HepG2 (cell line): ENCODE measurements around the gene LASP1. TPM values are rescaled to one million over a fixed set of nuclear protein-coding genes. Genes with fewer than 3 reads are reported as not detected.

Experiments used
- ATAC-seq: fragments of 200-7000 bp; cut with Tn5 transposase; 3 replicates; pipeline ENCODE4 v1.9.1; 2020; ENCODE audit warnings: mild to moderate bottlenecking, moderate library complexity
- BruUV-seq: library from RNA; stranded (reverse); fragments of 400-500 nt; replicated peaks from 2 replicates; lab custom pipeline; 2021; lab: Mats Ljungman, UMichigan
- CTCF ChIA-PET: fragments of 300-600 bp; formaldehyde crosslinking; extraction: SDS; loops from one replicate; lab custom pipeline; 2021; ENCODE audit warnings: low total read pairs, inconsistent platforms, low intra/inter-chr PET ratio; lab: Yijun Ruan, JAX
- POLR2A ChIA-PET: fragments of 350-600 bp; sonication (Branson Sonifier 250); formaldehyde crosslinking; loops from one replicate; lab custom pipeline; 2020; ENCODE audit warnings: antibody characterized with exemption, inconsistent platforms; lab: Yijun Ruan, JAX
- DNase-seq: peaks from one replicate; pipeline ENCODE4 v3.0.0-alpha.2; 2015; ENCODE audit warnings: low spot score
- FAIRE-seq: peaks from 3 replicates; lab custom pipeline; 2011; peaks lifted over from hg19 to GRCh38; lab: Jason Lieb, UNC
- H2AFZ ChIP-seq: one replicate; pipeline ENCODE4 v1.6.1; 2011; ENCODE audit warnings: low read length, inconsistent platforms
- H3K27ac ChIP-seq: fragments of 300-600 bp; 3 replicates; pipeline ENCODE4 v1.8.0; 2011; ENCODE audit warnings: mixed run types, mild to moderate bottlenecking, mixed read lengths, low read length, inconsistent platforms; ENCODE audit not compliant: insufficient read depth; ENCODE audit errors: extremely low read length
- H3K27me3 ChIP-seq, 2 experiments: fragments of 200-600 bp in 1 of 2; 2 replicates in 1 of 2; 3 replicates in 1 of 2; pipeline versions ENCODE4 v1.6.0 to v1.8.0; 2011; ENCODE audit warnings: low read length in 2 of 2, mild to moderate bottlenecking in 2 of 2, moderate library complexity in 2 of 2, inconsistent platforms in 1 of 2; ENCODE audit not compliant: insufficient read depth in 2 of 2, control insufficient read depth in 1 of 2
- H3K36me3 ChIP-seq, 2 experiments: fragments of 200-600 bp in 1 of 2; replicated peaks in 1 of 2; 2 replicates in 1 of 2; 3 replicates in 1 of 2; pipeline versions ENCODE4 v1.5.1 to v1.8.0; 2011; ENCODE audit warnings: low read length in 2 of 2, inconsistent platforms in 1 of 2; ENCODE audit not compliant: insufficient read depth in 2 of 2, control insufficient read depth in 1 of 2
- H3K4me1 ChIP-seq: 2 replicates; pipeline ENCODE4 v1.5.1; 2012; ENCODE audit warnings: low read length, inconsistent platforms; ENCODE audit not compliant: insufficient read depth
- H3K4me2 ChIP-seq: 2 replicates; pipeline ENCODE4 v1.6.0; 2011; ENCODE audit warnings: low read depth, low read length, inconsistent platforms
- H3K4me3 ChIP-seq, 3 experiments: fragments of 200-600 bp in 1 of 3; sonication (generic), shearing (Covaris generic) in 1 of 3; replicated peaks in 1 of 3; 2 replicates each; pipeline ENCODE4 v1.5.1; 2011 to 2016; ENCODE audit warnings: low read length in 3 of 3, inconsistent platforms in 2 of 3, low read depth in 2 of 3, mild to moderate bottlenecking in 2 of 3, control low read depth in 1 of 3, mixed read lengths in 1 of 3; ENCODE audit not compliant: insufficient read depth in 1 of 3
- H3K79me2 ChIP-seq: one replicate; pipeline ENCODE4 v1.6.1; 2011; ENCODE audit warnings: low read length, inconsistent platforms; ENCODE audit not compliant: insufficient read depth
- H3K9ac ChIP-seq: 2 replicates; pipeline ENCODE4 v1.6.0; 2011; ENCODE audit warnings: mild to moderate bottlenecking, low read depth, low read length, inconsistent platforms; ENCODE audit not compliant: insufficient read depth
- H3K9me3 ChIP-seq: 2 replicates; pipeline ENCODE4 v1.5.1; 2012; ENCODE audit warnings: mild to moderate bottlenecking, low read length
- H4K20me1 ChIP-seq: 2 replicates; pipeline ENCODE4 v1.6.0; 2011; ENCODE audit warnings: inconsistent platforms, mild to moderate bottlenecking, low read length, moderate library complexity; ENCODE audit not compliant: insufficient read depth
- HMGA1 ChIP-seq: sonication (generic); formaldehyde crosslinking; conservative IDR thresholded peaks from 2 replicates; pipeline ENCODE4 v1.4.0; 2020; ENCODE audit warnings: missing genetic modification reagents
- RCOR2 ChIP-seq: IDR thresholded peaks from 2 replicates; pipeline ENCODE4 v1.6.1; 2016; ENCODE audit warnings: missing biosample characterization, missing genetic modification reagents
- TAF1 ChIP-seq: sonication (generic); formaldehyde crosslinking; IDR thresholded peaks from 2 replicates; pipeline ENCODE4 v1.4.0; 2020; ENCODE audit warnings: missing genetic modification reagents
- TBP ChIP-seq: sonication (generic); formaldehyde crosslinking; IDR thresholded peaks from 2 replicates; pipeline ENCODE4 v1.5.0; 2020; ENCODE audit warnings: missing genetic modification reagents
- TMF1 ChIP-seq: sonication (generic); formaldehyde crosslinking; IDR thresholded peaks from 2 replicates; pipeline ENCODE4 v1.8.1; 2022; ENCODE audit warnings: low read depth, missing genetic modification reagents
- ZEB1 ChIP-seq: IDR thresholded peaks from 2 replicates; pipeline ENCODE4 v1.6.1; 2012; ENCODE audit warnings: mild to moderate bottlenecking, low read depth, inconsistent platforms; ENCODE audit not compliant: insufficient replicate concordance
- ZNF296 ChIP-seq: sonication (generic); formaldehyde crosslinking; conservative IDR thresholded peaks from 2 replicates; pipeline ENCODE4 v1.5.0; 2020; ENCODE audit warnings: mild to moderate bottlenecking, missing genetic modification reagents
- ZNF564 ChIP-seq: sonication (generic); formaldehyde crosslinking; IDR thresholded peaks from 2 replicates; pipeline ENCODE4 v1.8.1; 2023; ENCODE audit warnings: mild to moderate bottlenecking, missing genetic modification reagents
- ZNF768 ChIP-seq: sonication (generic); formaldehyde crosslinking; IDR thresholded peaks from 2 replicates; pipeline ENCODE4 v1.4.0; 2020; ENCODE audit warnings: missing genetic modification reagents
- WGBS: methylation state at CpG from one replicate; pipeline ENCODE4 v1.1.6; 2017; ENCODE audit warnings: low lambda C conversion rate; 5-methylcytosine and 5-hydroxymethylcytosine counted together
- in situ Hi-C: cut with HindIII; loops from 2 replicates; pipeline ENCODE4 v1.10.0; 2017; ENCODE audit warnings: low pct_unique_long_range_greater_than_20kb; ENCODE audit not compliant: extremely low pct_ligation_motif_present
- intact Hi-C: fragments of 100-400 bp; cut with micrococcal nuclease; formaldehyde crosslinking; loops from one replicate; pipeline ENCODE4 v1.10.0; 2022; ENCODE audit not compliant: unreplicated experiment
- polyA plus RNA-seq, 8 experiments: library from polyadenylated mRNA; depleted of rRNA in 3 of 8; stranded (reverse) in 7 of 8; unstranded in 1 of 8; fragments of >200 nt; fragmentation: Illumina TruSeq in 4 of 8; extraction: Trizol in 4 of 8; gene quantifications; 2 replicates each; pipeline versions ENCODE4 v1.2.1 to v1.2.3, GENCODE V29; 2011 to 2016; ENCODE audit warnings: low read depth in 4 of 8, missing spikeins in 1 of 8, mixed read lengths in 1 of 8; ENCODE audit not compliant: insufficient read depth in 1 of 8
- total RNA-seq, 5 experiments: library from RNA; depleted of rRNA; stranded (reverse); fragments of >200 nt; fragmentation: Illumina TruSeq; extraction: Trizol; gene quantifications; 2 replicates each; pipeline ENCODE4 v1.2.3, GENCODE V29; 2016; ENCODE audit warnings: low read depth in 1 of 5

Gene LASP1
- total and polyA plus RNA-seq, 2 of the 13 experiments (the other 11 are each of a cell fraction or from before 2014, with no cell fraction given) = 70.1 to 97.0 TPM

- CTCF ChIA-PET = no interaction called here
- no TSS peak for BruUV-seq
- in situ Hi-C loops = no loop called here
- Histone ChIP-seq H3K27me3 (no peaks in the 10 kb centered on the region), H4K20me1 (peaks cover 11% of the 10 kb centered on the region), H3K9ac (no peak overlapping the region), H2AFZ (no peak overlapping the region), H3K79me2 (peaks cover 3% of the 10 kb centered on the region), H3K9me3 (no peaks in the 10 kb centered on the region), H3K27ac (no peak overlapping the region), H3K36me3 (peaks cover 41 to 72% of the 10 kb centered on the region in 2 experiments; a peak in 4 of 5 replicates), H3K4me2 (no peak overlapping the region), H3K4me1 (peaks cover 25% of the 10 kb centered on the region), H3K4me3 (no peak overlapping the region)
- POLR2A ChIA-PET = interaction anchor here (1.4 kb wide), 1 partner anchor 39 kb away, joined by 5 read pairs; no protein-coding TSS in a partner anchor
- ATAC-seq (no peak), FAIRE-seq (no peak), DNase-seq (no peak)
- intact Hi-C loops = loop anchor here (10.0 kb wide), 1 partner anchor 244 kb away; the partner anchor contains the start of gene PLXDC1
- TF ChIP-seq HMGA1 (CRISPR knock-in tag) = no peak
- no peak for TF ChIP-seq ZEB1
- TF ChIP-seq TMF1 (CRISPR knock-in tag) = no peak
- no peak for TF ChIP-seq RCOR2 (CRISPR knock-in tag)
- TF ChIP-seq ZNF768 (CRISPR knock-in tag) = no peak
- no peak for TF ChIP-seq TAF1
- no peak for TF ChIP-seq ZNF296 (CRISPR knock-in tag)
- TF ChIP-seq TBP (CRISPR knock-in tag) = no peak
- no peak for TF ChIP-seq ZNF564 (CRISPR knock-in tag)
- 97% methylated on average over 5 of the region's 5 CpGs for WGBS
Observed at GRCh38 chr17:38910325-38910724, 40.5 kb downstream of the LASP1 start.

DNA sequence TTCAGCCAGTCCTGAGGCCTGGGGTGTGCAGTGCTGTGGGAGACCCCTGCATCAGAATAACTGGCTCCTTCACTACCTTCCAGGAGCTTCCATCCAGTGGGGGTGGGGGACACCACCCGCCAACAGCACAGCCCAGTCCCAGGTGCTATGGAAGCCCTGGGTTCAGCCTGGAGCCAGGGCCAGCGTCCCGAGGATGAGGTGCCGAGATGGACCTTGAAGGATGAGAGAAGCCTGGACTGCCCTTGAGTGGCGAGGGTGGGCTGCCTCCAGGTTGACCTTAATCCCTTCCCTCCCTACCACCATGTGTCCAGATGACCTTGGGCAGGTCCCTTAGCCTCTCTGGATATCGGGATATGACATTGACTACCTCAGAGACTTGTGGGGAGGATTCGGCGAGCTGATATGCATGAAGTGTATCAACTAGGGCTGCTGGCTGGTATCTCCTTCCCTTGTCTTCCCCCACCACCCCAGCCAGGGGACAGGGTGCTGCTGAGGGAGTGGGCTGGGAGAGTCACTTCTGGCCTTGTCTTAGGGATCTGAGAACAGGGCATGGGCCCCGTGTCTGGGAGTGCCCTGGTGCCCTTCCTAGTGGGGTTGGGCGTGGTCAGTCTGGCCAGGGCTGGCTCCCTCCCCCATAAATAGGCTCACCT lies 41.3 kb downstream of the LASP1 start:
- H3K4me2 ChIP-seq = no peak overlapping the region
- no peak overlapping the region for H3K27ac ChIP-seq
- H3K4me3 ChIP-seq = no peak overlapping the region
- no peak overlapping the region for H2AFZ ChIP-seq
- intact Hi-C loops (loop anchor here (10.0 kb wide), 1 partner anchor 244 kb away; the partner anchor contains the start of gene PLXDC1), in situ Hi-C loops (no loop called here)
- H3K36me3 ChIP-seq = peaks cover 45 to 75% of the 10 kb centered on the region in 2 experiments; a peak in 4 of 5 replicates
- no TSS peak for BruUV-seq
- over 99% methylated on average over 10 of the region's 10 CpGs for WGBS
- FAIRE-seq (no peak), DNase-seq (no peak), ATAC-seq (no peak)
- no peaks in the 10 kb centered on the region for H3K27me3 ChIP-seq
- ChIA-PET CTCF (no interaction called here), POLR2A (no interaction called here)
- no peak overlapping the region for H3K9ac ChIP-seq
- peaks cover 11% of the 10 kb centered on the region for H4K20me1 ChIP-seq
- no peaks in the 10 kb centered on the region for H3K9me3 ChIP-seq
- peaks cover 34% of the 10 kb centered on the region for H3K4me1 ChIP-seq
- peaks cover 3% of the 10 kb centered on the region for H3K79me2 ChIP-seq
